ENCODE data around the gene TCF19.
A peak's percentile ranks its signal among the peaks of the same experiment; 100 is the strongest.
"Not testable (repeated sequence)": the region's sequence is repeated elsewhere in the genome, so short reads cannot be mapped to it uniquely, and the experiment has no call there.

Gene TCF19

GRCh38 chr6:31158863-31159855, 770 bp downstream of the TCF19 start:
- peak overlapping the region; percentile 95 for H3K4me3 ChIP-seq (ENCODE audit: low read length)
- DNase-seq (ENCODE audit: low read depth, low spot score) = peak; percentile 20

- DNase-seq (ENCODE audit: low read depth, low spot score) = no peak
- no peak overlapping the region for H3K4me3 ChIP-seq (ENCODE audit: low read length)
Measured at GRCh38 chr6:31161216-31162126, 3.1 kb downstream of the TCF19 start.

- H3K4me3 ChIP-seq (ENCODE audit: low read length) = no peak overlapping the region
Measured at GRCh38 chr6:31162463-31163165, 4.2 kb downstream of the TCF19 start.

GRCh38 chr6:31163922-31164321, 5.5 kb downstream of the TCF19 start:
- H3K4me3 ChIP-seq (ENCODE audit: low read length) = no peak overlapping the region
- no peak for DNase-seq (ENCODE audit: low read depth, low spot score)

More at GRCh38 chr6:31162463-31163165, 4.2 kb downstream of the TCF19 start:
- DNase-seq (ENCODE audit: low read depth, low spot score) = no peak

- not testable (repeated sequence) for DNase-seq (ENCODE audit: low read depth, low spot score); H3K4me3 ChIP-seq (ENCODE audit: low read length)
Measured at GRCh38 chr6:31164475-31165063, 6.2 kb downstream of the TCF19 start.

- DNase-seq (ENCODE audit: low read depth, low spot score); H3K4me3 ChIP-seq (ENCODE audit: low read length): not testable (repeated sequence)
Measured at GRCh38 chr6:31165064-31165832, 6.9 kb downstream of the TCF19 start.

GRCh38 chr6:31165986-31166385, 7.6 kb downstream of the TCF19 start:
- H3K4me3 ChIP-seq (ENCODE audit: low read length) = no peak overlapping the region
- no peak for DNase-seq (ENCODE audit: low read depth, low spot score)

GRCh38 chr6:31168606-31169005, 10.2 kb downstream of the TCF19 start:
- no peak for DNase-seq (ENCODE audit: low read depth, low spot score)

GRCh38 chr6:31169123-31169857, 10.9 kb downstream of the TCF19 start:
- DNase-seq (ENCODE audit: low read depth, low spot score) = no peak

More at GRCh38 chr6:31168606-31169005, 10.2 kb downstream of the TCF19 start:
- H3K4me3 ChIP-seq (ENCODE audit: low read length) = no peak overlapping the region

GRCh38 chr6:31169858-31170599, 11.6 kb downstream of the TCF19 start:
- not testable (repeated sequence) for DNase-seq (ENCODE audit: low read depth, low spot score); H3K4me3 ChIP-seq (ENCODE audit: low read length)

More at GRCh38 chr6:31169123-31169857, 10.9 kb downstream of the TCF19 start:
- H3K4me3 ChIP-seq (ENCODE audit: low read length) = no peak overlapping the region

GRCh38 chr6:31170600-31170881, 12.2 kb downstream of the TCF19 start, which contains the start of gene POU5F1:
Gene POU5F1, minus strand, starts transcription at chr6:31170682. Its CDS starts 62 bp downstream, at chr6:31170620.
- no peak for DNase-seq (ENCODE audit: low read depth, low spot score)
- no peak within 1 kb of the TSS for H3K4me3 ChIP-seq (ENCODE audit: low read length)

- DNase-seq (ENCODE audit: low read depth, low spot score) = no peak
- no peak overlapping the region for H3K4me3 ChIP-seq (ENCODE audit: low read length)
Measured at GRCh38 chr6:31170987-31171671, 12.7 kb downstream of the TCF19 start.

GRCh38 chr6:31171931-31172905, 13.8 kb downstream of the TCF19 start:
- no peak overlapping the region for H3K4me3 ChIP-seq (ENCODE audit: low read length)

GRCh38 chr6:31172973-31173384, 14.6 kb downstream of the TCF19 start:
- no peak for DNase-seq (ENCODE audit: low read depth, low spot score)
- no peak overlapping the region for H3K4me3 ChIP-seq (ENCODE audit: low read length)

More at GRCh38 chr6:31171931-31172905, 13.8 kb downstream of the TCF19 start:
- no peak for DNase-seq (ENCODE audit: low read depth, low spot score)

GRCh38 chr6:31173406-31173805, 15.0 kb downstream of the TCF19 start:
- no peak overlapping the region for H3K4me3 ChIP-seq (ENCODE audit: low read length)
- DNase-seq (ENCODE audit: low read depth, low spot score) = no peak
